RWPE1 (cell line): Measurements from ENCODE around the gene SELPLG.
"Not testable (repeated sequence)": the region's sequence is repeated elsewhere in the genome, so short reads cannot be mapped to it uniquely, and the experiment has no call there.

Source experiments
- CTCF ChIA-PET: fragments of 350-600 bp; sonication (Branson Sonifier 250); formaldehyde crosslinking; extraction: SDS; loops from one replicate; lab custom pipeline; 2021; lab: Yijun Ruan, JAX
- POLR2A ChIA-PET: fragments of 400-600 bp; formaldehyde crosslinking; extraction: SDS; loops from one replicate; lab custom pipeline; 2020; ENCODE audit warnings: antibody characterized with exemption; ENCODE audit not compliant: low non-redundant PET; lab: Yijun Ruan, JAX
- DNase-seq: peaks from one replicate; pipeline ENCODE4 v3.0.0; 2012; ENCODE audit warnings: low spot score
- H3K27ac ChIP-seq: fragments of 450-650 bp; 2 replicates; pipeline ENCODE4 v1.5.1; 2017
- TF ChIP-seq, protein P1 (sequence below): fragments of 450-650 bp; conservative IDR thresholded peaks from 2 replicates; pipeline ENCODE4 v1.5.1; 2017; ENCODE audit warnings: low read depth, mild to moderate bottlenecking

SELPLG gene

DNA sequence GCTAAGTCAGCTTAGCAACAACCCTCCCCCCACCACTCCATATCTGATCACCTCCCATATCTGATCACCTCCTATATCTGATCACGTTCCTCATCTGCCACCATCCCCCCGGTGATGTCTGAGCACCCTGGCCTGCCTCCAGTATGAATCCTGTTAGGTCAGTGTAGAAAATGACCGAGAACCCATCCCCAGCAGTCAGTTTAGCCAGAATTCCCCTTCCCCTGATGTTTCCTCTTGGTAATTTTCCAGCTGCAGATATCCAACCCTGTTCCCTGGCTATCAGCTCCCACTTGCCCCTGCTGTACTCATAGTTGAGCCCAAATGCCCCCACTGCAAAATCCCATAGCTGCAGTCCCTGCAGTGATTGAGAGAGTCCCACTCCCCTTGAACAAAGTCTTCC is 12.5 kb downstream of the SELPLG start:
- ChIA-PET POLR2A (no interaction called here), CTCF (interaction anchor here (0.9 to 2.2 kb wide), 2 partner anchors 55 to 57 kb away, joined by 4 to 5 read pairs; no protein-coding TSS in a partner anchor)
- no peak overlapping the region for H3K27ac ChIP-seq
- TF ChIP-seq, protein P1, sequence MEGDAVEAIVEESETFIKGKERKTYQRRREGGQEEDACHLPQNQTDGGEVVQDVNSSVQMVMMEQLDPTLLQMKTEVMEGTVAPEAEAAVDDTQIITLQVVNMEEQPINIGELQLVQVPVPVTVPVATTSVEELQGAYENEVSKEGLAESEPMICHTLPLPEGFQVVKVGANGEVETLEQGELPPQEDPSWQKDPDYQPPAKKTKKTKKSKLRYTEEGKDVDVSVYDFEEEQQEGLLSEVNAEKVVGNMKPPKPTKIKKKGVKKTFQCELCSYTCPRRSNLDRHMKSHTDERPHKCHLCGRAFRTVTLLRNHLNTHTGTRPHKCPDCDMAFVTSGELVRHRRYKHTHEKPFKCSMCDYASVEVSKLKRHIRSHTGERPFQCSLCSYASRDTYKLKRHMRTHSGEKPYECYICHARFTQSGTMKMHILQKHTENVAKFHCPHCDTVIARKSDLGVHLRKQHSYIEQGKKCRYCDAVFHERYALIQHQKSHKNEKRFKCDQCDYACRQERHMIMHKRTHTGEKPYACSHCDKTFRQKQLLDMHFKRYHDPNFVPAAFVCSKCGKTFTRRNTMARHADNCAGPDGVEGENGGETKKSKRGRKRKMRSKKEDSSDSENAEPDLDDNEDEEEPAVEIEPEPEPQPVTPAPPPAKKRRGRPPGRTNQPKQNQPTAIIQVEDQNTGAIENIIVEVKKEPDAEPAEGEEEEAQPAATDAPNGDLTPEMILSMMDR, result no peak
- DNase-seq, result no peak

DNA sequence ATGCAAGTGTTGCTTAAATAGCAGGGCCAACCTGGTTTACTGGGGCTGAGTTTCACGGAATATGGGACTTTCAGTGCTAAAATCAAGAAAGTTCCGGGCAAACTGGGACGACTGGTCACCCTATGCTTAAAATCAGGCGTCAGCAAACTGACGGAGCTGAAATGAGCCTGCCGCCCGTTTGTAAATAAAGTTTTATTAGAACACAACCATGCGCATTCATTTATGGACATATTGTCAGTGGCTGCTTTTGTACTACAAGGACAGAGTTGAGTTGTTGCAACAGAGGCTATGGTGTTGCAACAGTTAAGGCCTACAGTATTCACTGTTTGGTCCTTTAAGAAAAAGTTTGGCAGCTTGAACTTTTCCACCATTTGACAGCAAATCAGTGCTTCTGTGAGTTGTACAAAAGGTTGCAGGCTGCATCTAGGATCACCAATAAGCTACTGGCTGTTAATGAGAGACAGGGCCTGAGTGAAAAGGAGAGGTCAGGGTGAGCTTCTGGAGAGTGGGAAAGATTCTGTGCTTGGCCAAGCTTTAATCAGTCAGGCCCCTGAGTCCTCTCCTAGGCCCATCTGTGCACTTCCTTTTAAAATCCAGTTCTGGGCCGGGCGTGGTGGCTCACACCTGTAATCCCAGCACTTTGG is 13.3 kb downstream of the SELPLG start:
- ChIA-PET CTCF (interaction anchor here (0.9 to 2.2 kb wide), 2 partner anchors 54 to 57 kb away, joined by 4 to 5 read pairs; no protein-coding TSS in a partner anchor), POLR2A (no interaction called here)
- no peak overlapping the region for H3K27ac ChIP-seq
- TF ChIP-seq, protein P1, result no peak
- no peak for DNase-seq

DNA sequence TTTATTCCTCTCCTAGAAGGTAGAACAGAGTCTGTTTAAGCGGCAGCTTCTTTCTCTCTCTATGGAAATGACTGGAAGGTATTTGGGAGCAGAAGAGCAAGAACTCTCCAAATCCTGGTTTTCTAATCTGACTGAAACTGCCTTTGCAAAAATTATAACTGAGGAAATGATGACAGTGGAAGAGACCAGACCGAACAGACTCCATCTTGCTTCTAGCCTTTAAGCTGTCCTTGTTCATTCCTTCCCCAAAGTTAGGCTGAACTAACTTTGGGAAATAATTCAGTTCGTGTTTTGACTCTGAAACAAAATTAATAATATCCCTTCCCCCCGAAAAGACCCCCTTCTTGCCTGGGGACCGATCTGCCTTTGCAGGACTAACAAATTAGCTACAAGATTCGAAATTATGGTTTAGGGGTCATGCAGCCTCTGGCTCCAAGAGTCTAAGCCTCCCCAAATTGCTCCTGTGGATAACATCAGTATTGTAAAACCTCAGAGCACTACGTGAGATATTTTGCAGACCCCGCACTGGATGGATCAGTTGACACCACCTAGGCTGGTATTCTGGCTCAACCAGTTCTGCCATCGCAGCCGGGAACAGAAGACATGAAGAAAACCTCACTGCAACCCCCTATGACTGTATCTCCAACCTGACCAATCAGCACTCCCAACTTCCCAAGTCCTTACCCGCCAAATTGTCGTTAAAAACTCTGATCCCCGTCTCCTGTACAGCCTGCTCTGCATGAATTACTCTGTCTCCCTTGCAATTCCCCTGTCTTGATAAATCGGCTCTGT is 14.1 kb downstream of the SELPLG start:
- TF ChIP-seq, protein P1, result no peak
- ChIA-PET CTCF (interaction anchor here (0.6 to 2.1 kb wide), 2 partner anchors 11 to 183 kb away, joined by 4 to 6 read pairs; no protein-coding TSS in a partner anchor), POLR2A (no interaction called here)
- no peak overlapping the region for H3K27ac ChIP-seq
- no peak for DNase-seq

DNA sequence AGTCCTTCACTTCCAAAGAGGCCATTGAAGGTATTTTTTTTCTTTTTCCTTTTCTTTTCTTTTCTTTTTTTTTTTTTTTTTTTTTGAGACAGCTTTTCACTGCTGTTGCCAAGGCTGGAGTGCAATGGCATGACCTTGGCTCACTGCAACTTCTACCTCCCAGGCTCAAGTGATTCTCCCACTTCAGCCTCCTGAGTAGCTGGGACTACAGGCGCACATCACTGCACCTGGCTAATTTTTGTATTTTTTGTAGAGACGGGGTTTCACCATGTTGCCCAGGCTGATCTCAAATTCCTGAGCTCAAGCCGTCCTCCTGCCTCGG is 14.8 kb downstream of the SELPLG start:
- POLR2A ChIA-PET, H3K27ac ChIP-seq, DNase-seq: not testable (repeated sequence)
- CTCF ChIA-PET, result interaction anchor here (0.6 to 2.4 kb wide), 7 partner anchors 9 to 184 kb away, joined by 3 to 30 read pairs (median 4); partner anchors contain the start of gene ISCU

DNA sequence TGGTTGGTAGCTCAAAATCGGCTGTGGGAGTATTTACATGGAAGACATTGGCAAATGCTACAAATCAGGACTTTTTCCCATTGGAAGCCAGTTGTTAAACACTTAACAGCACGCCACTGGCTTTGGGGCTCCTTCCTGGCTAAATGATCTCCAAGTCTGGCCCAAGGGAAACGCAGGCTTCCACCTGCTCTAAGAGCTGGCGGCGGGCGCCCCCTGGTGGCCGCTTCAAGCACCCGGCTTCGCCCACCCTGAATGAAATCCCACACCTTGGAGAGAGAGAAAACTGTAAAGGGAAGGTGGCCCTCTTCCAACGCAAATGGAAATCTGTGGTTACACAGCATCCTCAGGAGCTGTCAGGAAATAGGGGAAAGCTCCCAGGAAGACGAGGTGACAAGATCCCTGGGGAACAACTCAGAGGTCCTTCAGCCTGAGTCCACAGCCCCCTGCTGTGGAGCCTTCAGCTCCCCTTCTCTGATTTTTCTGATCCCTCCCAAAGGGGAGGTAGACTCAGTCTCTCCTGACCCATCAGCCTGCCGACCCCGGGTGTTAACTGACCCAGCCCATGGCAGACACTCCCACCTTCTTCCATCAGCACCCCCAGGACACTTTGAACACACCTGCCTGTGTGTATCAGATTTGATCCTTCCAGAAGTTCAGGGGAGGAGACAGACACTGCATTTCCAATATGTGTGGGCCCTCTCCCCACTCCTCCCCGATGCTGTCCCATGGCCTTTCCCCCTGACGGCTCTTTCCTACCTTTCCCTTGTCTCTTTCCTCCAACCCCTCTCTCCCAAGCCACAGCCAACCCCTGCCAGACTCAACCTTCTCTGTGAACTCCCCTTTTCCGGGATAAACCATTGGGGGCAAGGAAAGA is 15.4 kb downstream of the SELPLG start:
- TF ChIP-seq, protein P1, result peak; percentile 95
- DNase-seq, result peak; percentile 85
- ChIA-PET POLR2A (no interaction called here), CTCF (interaction anchor here (0.5 to 2.4 kb wide), 18 partner anchors 10 to 185 kb away, joined by 3 to 30 read pairs (median 4); partner anchors contain the start of gene ISCU)
- no peak overlapping the region for H3K27ac ChIP-seq

DNA sequence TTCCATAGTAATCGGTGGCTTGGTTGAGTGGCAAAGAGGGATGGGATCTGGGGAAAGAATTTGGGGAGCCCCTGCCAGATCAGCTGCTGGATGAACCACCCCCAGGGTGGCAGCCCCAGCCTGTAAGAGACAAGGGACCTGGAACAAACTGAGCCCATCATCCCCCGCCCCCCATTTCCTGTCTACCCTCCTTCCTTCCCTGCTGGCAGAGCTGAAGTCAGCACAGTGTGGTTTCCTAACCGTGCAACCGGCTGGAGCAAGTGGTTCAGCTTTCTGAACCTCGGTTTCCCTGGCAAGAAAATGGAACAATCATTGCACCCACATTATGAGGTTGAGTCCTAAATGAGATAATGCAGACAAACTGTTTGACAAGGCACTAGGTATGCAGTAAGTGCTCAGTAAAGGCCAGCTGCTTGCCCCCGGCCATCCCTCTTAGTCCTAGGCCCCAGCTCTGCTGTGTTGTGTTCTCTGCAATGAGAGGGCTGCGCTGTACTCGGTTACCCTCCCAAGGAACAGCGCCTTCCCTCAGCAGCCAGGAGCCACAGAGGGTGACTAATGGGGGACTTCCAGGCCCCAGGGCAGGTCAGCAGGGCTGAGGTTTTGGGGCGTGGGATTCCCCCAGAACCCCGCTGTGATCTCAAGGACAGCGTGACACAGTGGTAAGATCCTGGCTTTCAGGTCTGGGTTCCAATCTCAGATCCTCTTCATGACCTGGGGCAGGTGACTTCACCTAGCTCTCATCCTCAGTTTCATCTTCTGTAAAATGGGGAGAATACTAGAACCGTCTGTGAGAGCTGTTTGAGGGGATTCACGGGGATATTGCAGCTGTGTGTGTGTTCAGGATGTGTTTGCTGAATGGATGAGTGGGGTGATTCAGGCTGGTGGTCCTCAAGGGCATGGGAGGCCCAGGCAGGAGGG is 16.5 kb downstream of the SELPLG start:
- H3K27ac ChIP-seq, result no peak overlapping the region
- TF ChIP-seq, protein P1, result no peak
- ChIA-PET CTCF (interaction anchor here (0.6 to 2.4 kb wide), 14 partner anchors 9 to 483 kb away, joined by 3 to 30 read pairs (median 4); partner anchors contain the start of gene ISCU), POLR2A (interaction anchor here (0.5 kb wide), 1 partner anchor 204 kb away, joined by 4 read pairs; no protein-coding TSS in a partner anchor)
- DNase-seq, result no peak
